ENCODE data around the gene TTC14. TPM values are rescaled to one million over a fixed set of nuclear protein-coding genes. Genes with fewer than 3 reads are reported as not detected.
A peak's percentile ranks its signal among the peaks of the same experiment; 100 is the strongest.
"Not testable (repeated sequence)": the region's sequence is repeated elsewhere in the genome, so short reads cannot be mapped to it uniquely, and the experiment has no call there.

TTC14 gene, protein sequence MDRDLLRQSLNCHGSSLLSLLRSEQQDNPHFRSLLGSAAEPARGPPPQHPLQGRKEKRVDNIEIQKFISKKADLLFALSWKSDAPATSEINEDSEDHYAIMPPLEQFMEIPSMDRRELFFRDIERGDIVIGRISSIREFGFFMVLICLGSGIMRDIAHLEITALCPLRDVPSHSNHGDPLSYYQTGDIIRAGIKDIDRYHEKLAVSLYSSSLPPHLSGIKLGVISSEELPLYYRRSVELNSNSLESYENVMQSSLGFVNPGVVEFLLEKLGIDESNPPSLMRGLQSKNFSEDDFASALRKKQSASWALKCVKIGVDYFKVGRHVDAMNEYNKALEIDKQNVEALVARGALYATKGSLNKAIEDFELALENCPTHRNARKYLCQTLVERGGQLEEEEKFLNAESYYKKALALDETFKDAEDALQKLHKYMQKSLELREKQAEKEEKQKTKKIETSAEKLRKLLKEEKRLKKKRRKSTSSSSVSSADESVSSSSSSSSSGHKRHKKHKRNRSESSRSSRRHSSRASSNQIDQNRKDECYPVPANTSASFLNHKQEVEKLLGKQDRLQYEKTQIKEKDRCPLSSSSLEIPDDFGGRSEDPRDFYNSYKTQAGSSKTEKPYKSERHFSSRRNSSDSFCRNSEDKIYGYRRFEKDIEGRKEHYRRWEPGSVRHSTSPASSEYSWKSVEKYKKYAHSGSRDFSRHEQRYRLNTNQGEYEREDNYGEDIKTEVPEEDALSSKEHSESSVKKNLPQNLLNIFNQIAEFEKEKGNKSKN
- total RNA-seq (2014; rRNA removed; shearing (Covaris generic)): 20.3 and 33.3 TPM in 2 replicates

- DNase-seq (ENCODE audit: low read depth): peak; percentile 97
Measured at GRCh38 chr3:180601688-180602666, at the start of gene TTC14. TTC14 (plus strand) TSS chr3:180602163; CDS start chr3:180602262, 99 bp downstream.

GRCh38 chr3:180563406-180563805 is 38.6 kb upstream of the TTC14 start:
- DNase-seq (ENCODE audit: low read depth): no peak

DNA sequence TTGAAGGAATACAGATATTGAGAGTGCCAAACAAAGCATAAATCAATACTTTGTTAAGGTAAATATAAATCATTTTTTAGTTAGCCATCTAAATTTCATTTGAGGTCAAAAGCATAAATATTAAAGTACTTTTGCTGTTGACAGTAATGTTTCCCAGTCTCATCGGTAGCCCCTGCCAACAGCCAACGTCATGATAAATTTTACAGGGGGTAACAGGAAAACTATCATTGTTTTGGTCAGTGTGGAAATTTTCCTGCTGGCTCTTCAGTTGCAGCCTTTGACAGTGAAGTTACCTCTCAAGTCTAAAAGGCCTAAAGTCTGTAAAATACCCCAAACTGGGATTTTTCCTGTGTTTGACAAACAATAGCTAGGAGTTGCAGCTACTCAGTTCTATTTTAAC is 37.3 kb upstream of the TTC14 start:
- DNase-seq (ENCODE audit: low read depth): no peak

GRCh38 chr3:180570238-180570637 is 31.7 kb upstream of the TTC14 start:
- DNase-seq (ENCODE audit: low read depth): no peak

DNA sequence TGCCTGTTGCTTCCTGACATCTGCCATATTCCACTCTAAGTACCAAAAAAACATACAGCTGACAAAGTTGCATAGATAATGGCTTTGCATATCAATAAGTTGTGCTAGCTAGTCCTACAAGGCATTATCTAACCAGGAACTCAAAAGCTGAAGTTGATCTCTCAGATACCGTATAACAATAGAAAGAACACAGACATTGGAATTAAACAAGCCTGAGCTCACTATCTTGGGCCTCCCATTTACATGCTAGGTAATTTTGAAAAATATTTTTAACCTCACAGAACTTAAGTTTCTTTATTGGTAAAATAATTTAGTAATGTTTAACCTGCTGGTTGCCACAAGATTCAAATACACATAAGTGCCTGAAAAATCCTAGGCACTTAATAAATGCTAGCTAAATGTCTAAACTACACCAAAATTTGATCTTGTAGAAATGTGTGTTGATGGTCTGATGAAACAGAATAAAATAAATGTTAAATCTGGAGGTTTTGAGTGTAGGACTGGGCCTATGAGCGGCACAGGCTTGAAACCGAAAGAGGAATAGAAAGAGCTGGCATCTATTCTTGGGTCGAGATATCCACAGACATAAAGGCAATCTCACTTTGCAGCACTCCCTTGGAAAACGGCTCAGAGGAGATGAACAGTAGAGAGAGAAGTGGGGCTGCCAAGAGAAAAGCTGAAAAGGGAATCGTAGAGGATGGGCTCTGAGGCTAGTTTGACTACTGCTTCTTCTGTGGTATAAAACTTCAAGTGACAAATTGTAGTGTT is 29.9 kb upstream of the TTC14 start:
- peak; percentile 20 for DNase-seq (ENCODE audit: low read depth)

DNA sequence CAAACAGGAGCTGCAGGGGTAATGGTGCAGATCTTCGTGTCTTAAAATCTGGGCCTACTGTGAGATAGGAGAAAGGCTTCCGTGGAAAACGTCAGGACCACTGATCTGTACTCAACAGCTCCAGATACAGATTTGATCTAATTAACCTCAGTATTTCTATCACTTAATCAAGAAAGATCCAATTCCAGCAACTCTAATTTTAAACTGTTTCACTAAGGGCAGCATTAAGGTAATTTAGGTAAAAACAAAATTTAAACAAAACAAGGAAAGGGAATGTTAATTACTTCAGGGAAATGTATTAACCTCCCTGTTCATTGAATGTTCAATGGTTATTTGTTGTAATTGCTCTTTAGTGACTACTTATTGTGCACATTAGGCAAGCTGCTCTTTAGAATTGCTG is 26.4 kb upstream of the TTC14 start:
- no peak for DNase-seq (ENCODE audit: low read depth)

DNA sequence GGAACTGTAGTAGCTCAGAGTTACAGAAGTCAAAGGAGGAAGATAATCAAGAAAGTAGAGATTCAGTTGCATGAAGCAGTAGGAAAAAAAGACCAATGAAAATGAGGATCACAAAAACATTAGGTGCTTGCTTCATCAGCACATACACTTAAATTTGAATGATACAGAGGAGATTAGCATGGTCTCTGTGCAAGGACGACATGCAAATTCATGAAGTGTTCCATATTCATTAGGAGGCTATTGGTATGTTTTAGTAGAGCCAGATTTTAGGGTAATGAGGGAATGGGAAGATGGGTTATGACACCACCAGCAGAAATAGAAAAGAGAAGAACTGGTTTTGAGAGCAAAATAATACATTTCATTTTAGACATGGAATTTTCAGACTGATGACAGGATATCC is 21.0 kb upstream of the TTC14 start:
- DNase-seq (ENCODE audit: low read depth): no peak

- no peak for DNase-seq (ENCODE audit: low read depth)
Measured at GRCh38 chr3:180590396-180590795, 11.6 kb upstream of the TTC14 start.

GRCh38 chr3:180593631-180594030 is 8.3 kb upstream of the TTC14 start:
- not testable (repeated sequence) for DNase-seq (ENCODE audit: low read depth)

- peak; percentile 54 for DNase-seq (ENCODE audit: low read depth)
Measured at GRCh38 chr3:180594631-180595558, 7.1 kb upstream of the TTC14 start.

DNA sequence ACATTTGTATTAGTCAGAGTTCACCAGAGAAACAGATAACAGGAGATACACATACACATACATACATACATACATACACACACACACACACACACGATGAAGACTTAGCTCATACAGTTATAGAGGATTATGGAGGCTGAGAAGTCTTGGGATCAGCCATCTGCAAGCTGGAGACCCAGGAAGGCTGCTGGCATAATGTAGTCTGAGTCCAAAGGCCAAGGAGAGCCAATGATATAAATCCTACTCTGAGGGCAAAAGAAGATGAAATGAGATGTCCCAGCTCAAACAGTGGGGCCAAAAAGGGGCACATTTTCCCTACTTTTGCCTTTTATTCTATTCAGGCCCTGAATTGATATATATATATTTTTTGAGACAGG is 6.4 kb upstream of the TTC14 start:
- no peak for DNase-seq (ENCODE audit: low read depth)

- DNase-seq (ENCODE audit: low read depth): no peak
Measured at GRCh38 chr3:180600473-180600872, 1.5 kb upstream of the TTC14 start.

- no peak for DNase-seq (ENCODE audit: low read depth)
Measured at GRCh38 chr3:180611006-180611405, 9.0 kb downstream of the TTC14 start.

- peak; percentile 50 for DNase-seq (ENCODE audit: low read depth)
Measured at GRCh38 chr3:180612364-180612763, 10.4 kb downstream of the TTC14 start.

DNA sequence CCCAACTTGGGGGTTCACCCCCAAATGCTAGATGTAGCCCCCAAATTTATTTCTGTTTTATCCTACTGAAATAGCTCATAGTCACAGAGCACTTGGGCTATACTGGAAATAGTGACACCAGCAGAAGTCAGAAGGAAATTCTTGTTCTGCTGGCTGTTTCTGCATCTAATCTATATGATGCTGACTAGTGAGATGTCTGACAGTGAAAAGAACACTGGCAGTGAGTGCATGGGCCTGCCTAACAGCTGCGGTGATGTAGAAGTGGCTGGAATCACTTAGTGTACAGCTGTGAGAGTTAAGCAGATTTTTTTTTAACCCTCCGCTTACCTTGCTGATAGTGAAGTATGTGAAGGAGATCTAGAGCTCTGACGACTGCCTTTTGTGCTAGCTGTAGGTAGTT is 14.0 kb downstream of the TTC14 start:
- DNase-seq (ENCODE audit: low read depth): no peak

GRCh38 chr3:180617049-180617448 is 15.1 kb downstream of the TTC14 start:
- peak; percentile 55 for DNase-seq (ENCODE audit: low read depth)

- DNase-seq (ENCODE audit: low read depth): not testable (repeated sequence)
Measured at GRCh38 chr3:180618563-180618962, 16.6 kb downstream of the TTC14 start.

- no peak for DNase-seq (ENCODE audit: low read depth)
Measured at GRCh38 chr3:180619723-180620122, 17.8 kb downstream of the TTC14 start.

DNA sequence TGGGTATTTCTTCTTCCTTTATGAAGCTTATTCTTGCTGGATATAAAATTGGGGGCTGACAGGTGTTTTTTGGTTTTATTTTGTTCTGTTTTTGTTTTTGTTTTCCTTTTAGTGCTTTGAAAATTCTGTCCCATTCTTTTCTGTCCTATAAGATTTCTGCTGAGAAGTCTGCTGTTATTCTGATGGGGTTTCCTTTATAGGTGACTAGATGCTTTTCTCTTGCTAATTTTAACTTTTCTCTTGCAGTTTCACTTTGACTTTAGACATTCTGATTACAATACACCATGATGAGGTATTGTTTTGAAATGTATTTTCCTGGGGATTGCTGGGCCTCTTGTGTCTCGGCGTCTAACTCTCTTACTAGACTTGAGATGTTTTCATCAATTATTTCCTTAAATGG is 22.8 kb downstream of the TTC14 start:
- no peak for DNase-seq (ENCODE audit: low read depth)

DNA sequence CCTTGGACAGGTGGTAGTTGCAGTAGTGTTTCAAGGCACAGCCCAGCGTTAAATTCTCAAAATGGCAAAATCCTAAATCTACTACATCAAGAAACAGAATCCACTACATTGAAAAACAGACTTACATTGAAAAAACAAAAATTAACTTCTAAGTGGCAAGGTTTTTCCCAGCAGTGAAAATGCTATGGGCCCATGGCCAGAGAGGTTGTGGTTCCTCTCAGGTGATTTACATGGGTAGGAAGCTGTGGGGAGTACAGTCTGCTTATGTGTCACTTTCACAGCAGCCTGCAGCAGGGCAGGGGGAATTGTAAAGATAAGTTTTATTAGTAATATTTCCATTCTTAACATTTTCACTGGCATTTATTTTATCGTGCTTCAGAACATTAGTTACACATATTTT is 24.9 kb downstream of the TTC14 start:
- DNase-seq (ENCODE audit: low read depth): no peak

All from M059J (cell line).